Measurements from ENCODE around the gene VIT.

GRCh38 chr2:36663851-36664695 is 32.4 kb upstream of the VIT start:
- TF ChIP-seq, protein P1, sequence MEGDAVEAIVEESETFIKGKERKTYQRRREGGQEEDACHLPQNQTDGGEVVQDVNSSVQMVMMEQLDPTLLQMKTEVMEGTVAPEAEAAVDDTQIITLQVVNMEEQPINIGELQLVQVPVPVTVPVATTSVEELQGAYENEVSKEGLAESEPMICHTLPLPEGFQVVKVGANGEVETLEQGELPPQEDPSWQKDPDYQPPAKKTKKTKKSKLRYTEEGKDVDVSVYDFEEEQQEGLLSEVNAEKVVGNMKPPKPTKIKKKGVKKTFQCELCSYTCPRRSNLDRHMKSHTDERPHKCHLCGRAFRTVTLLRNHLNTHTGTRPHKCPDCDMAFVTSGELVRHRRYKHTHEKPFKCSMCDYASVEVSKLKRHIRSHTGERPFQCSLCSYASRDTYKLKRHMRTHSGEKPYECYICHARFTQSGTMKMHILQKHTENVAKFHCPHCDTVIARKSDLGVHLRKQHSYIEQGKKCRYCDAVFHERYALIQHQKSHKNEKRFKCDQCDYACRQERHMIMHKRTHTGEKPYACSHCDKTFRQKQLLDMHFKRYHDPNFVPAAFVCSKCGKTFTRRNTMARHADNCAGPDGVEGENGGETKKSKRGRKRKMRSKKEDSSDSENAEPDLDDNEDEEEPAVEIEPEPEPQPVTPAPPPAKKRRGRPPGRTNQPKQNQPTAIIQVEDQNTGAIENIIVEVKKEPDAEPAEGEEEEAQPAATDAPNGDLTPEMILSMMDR (IDR thresholded peaks at IDR 0.05) = peak; percentile 75 to 78 (median 77)
- TF ChIP-seq POLR2A (IDR thresholded peaks at IDR 0.05) = no peak
